ENCODE measurements around the gene ARHGAP21.
A peak's percentile ranks its signal among the peaks of the same experiment; 100 is the strongest.
"Not testable (repeated sequence)": the region's sequence is repeated elsewhere in the genome, so short reads cannot be mapped to it uniquely, and the experiment has no call there.

The ARHGAP21 gene

DNA sequence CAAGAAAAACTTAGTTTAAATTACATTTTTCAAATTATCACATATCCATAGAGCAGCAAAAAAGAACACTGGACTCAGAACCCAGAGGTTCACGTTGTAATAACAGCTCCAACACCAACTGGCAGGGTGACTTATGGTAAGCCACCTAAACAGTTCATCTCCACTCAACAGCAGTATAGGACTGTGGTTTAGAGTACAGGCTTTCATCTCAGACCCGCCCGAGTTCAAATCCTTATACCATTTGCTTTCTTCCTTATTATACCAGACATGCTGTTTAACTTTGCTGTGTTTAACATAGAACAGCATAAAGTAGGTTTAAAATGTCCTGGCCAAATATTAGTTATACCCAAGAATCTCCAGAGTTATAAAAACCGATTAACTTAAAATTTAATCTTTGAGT is 97.9 kb downstream of the ARHGAP21 start:
- no peak for DNase-seq (ENCODE audit: low read depth in 2 of 2)

DNA sequence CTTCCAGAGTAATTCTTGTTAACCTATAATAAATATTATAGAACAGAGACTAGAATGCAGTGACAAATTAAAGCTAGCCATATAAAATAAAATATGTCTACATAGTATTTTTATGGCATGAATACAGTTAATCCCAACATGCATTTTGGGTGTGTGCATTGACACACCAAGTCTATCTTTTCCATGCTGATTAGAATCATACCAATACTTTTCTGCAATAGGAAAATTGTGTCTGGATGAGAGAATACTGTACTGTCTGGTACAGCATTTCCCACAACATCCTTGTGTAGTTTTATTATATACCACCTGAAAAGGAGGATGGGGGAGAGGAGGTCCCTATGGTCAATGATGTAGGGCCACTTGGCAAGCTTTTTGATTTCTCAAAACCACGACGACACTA is 100.3 kb downstream of the ARHGAP21 start:
- DNase-seq (ENCODE audit: low read depth in 2 of 2): no peak

DNA sequence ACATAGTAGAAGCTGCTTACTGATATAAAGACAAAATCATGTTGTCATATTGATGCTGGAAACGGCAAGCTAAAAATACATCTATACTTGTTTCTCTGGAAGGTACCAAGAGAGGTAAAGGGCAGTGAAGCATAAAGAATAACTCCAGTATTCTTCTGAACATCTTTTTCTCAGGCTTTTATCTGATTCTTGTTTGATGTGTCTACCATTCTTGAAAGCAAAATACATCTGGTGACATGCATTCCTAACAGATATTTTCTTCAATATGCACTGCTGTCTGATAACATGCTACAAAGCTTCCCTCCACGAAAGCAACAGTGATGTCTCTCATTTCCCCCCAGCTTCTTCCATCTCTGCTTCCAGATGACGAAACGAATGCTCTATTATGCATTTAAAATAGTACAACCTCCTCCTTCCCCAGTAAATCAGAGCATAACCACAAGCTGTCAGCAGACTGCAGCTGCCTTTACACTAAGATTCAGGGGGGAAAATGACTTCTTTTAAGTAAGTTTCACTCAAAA is 100.8 kb downstream of the ARHGAP21 start:
- peak; percentile 25 to 37 for DNase-seq (ENCODE audit: low read depth in 2 of 2)

DNA sequence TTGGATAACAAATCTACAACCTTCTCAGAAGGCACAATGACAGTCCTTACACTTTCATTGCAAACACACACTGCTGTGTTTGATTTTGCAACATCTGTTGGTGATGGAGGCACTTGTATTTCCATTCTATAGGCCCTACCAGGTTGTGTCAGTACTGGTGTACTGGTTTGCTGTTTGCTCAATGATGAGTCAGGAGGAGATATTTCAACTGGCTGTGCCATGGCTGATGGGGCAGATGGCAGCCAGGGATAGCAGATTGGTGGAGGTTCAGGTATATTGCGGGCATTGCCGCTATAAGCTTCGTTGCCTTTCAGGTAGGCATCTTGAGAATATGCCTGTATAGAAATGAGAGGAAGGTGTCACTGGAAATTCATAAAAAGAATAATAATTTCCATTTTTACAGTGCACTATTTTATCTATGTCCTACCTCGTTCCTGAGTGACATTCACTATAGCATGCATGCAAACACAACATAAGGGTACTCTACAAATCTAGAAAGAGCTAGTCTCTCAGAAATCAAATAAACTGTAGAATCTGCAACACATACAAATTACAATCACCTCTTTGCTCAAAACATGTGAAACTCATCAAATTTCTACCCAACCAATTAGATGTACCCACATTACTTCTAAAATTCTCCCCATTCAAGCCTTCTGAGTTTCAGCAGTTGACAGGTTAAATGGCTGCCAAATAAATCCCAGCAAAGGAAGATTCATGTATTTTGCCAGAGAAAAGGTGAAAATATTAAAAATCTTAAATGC is 102.5 kb downstream of the ARHGAP21 start:
- not testable (repeated sequence) for DNase-seq (ENCODE audit: low read depth in 2 of 2)

GRCh38 chr10:24619994-24620310 is 103.7 kb downstream of the ARHGAP21 start:
- DNase-seq (ENCODE audit: low read depth in 2 of 2): not testable (repeated sequence)

- DNase-seq (ENCODE audit: low read depth in 2 of 2): not testable (repeated sequence)
Measured at GRCh38 chr10:24619291-24619993, 104.2 kb downstream of the ARHGAP21 start.

GRCh38 chr10:24618401-24618800 is 105.3 kb downstream of the ARHGAP21 start:
- no peak for DNase-seq (ENCODE audit: low read depth in 2 of 2)

- DNase-seq (ENCODE audit: low read depth in 2 of 2): no peak
Measured at GRCh38 chr10:24617771-24618396, 105.8 kb downstream of the ARHGAP21 start.

GRCh38 chr10:24616536-24616935 is 107.2 kb downstream of the ARHGAP21 start:
- DNase-seq (ENCODE audit: low read depth in 2 of 2): no peak

DNA sequence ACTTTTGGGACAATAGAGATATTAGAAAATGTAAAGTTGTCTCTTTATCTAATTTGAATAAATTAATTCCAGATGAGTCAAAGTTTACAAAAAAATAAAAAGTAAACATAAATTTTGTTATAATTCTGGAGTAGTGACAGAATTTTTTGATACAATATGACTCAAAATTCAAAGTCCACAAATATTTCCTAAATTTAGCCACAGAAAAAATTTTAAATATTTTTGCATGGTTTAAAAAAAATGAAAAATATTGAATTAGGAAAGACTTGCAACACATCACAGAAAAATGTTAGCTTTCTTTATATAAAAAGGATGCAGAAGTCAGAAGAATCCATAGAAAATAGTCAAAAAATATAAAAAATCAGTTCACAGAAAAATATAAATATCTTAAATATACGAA is 117.7 kb downstream of the ARHGAP21 start:
- no peak for DNase-seq (ENCODE audit: low read depth in 2 of 2)

DNA sequence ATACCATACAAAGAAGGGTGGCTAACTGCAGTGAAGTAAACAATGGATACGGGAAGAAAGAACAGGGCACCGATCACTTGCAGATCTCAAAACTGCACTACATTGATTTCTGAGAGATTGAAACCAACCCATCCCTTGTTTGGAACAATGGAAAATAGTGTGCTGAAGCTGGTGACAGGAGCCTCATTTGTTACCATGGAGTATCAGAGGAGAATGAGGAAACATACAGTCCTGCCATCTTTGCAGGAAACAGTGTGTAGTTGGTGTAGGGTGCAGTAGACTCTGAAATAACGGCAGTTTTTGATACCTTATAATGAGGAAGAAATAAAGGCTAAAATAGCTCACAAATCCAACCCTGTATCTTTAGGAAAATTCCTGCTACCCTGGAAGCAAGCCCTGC is 118.5 kb downstream of the ARHGAP21 start:
- no peak for DNase-seq (ENCODE audit: low read depth in 2 of 2)

- DNase-seq (ENCODE audit: low read depth in 2 of 2): no peak
Measured at GRCh38 chr10:24603333-24603732, 120.4 kb downstream of the ARHGAP21 start.

DNA sequence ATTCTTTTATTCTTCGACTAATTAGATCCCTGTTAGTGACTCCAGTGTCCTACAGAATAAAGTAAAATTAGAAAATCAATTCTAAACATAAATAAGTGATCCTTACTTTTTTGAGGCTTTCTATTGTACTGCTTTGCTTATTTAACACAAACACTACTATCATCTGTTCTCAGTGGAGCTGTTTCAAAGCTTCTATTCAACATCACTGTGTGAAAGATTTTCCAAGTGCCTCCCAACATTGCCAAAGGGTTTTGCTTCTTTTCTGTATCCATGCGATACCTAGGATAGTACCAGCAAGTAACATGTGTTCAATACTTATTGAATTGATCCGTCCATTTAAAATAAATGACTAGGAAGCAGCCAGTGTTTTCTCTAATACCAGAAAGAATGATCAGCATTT is 125.7 kb downstream of the ARHGAP21 start:
- DNase-seq (ENCODE audit: low read depth in 2 of 2): no peak

DNA sequence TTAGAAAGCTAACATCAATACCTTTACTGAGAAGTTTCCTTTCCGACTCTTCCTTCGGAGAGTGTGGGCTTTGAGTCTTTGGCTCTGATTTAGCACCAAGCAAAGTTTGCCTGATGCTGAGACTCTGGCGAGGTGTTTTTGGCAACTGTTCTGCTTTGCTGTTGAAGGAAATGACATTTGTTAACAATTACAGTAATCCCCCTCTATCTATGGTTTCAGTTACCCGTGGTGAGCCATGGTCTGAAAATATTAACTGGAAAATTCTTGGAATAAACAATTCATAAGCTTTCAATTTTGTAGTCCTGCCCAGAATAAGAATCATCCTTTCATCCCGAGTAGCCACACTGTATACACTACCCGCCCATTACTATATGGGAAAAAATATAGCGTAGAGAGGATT is 126.3 kb downstream of the ARHGAP21 start:
- peak; percentile 29 to 36 for DNase-seq (ENCODE audit: low read depth in 2 of 2)

GRCh38 chr10:24596217-24596930 is 127.3 kb downstream of the ARHGAP21 start:
- no peak for DNase-seq (ENCODE audit: low read depth in 2 of 2)

- no peak for DNase-seq (ENCODE audit: low read depth in 2 of 2)
Measured at GRCh38 chr10:24590697-24591457, 132.8 kb downstream of the ARHGAP21 start.

GRCh38 chr10:24589265-24589664 is 134.4 kb downstream of the ARHGAP21 start:
- no peak for DNase-seq (ENCODE audit: low read depth in 2 of 2)

DNA sequence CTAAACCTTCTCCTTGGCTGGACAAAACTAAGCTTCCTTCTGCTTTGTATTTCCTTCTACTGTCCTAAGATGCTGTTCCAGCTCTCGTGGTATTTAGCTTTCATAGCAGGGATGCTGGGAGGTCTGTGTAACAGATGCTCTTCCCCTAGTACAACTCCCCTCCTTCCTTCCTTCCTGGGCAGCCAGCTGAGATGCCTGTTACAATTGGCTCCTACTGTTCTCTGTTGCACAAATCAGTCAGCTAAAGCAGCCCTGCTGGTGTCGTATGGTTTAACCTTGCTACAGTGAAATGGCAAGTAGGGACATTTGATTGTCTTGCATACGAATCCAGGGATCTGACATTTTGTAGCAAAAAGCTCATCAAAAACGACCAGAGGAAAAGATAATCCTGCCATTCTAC is 143.8 kb downstream of the ARHGAP21 start:
- DNase-seq (ENCODE audit: low read depth in 2 of 2): no peak

GRCh38 chr10:24579448-24579847 is 144.2 kb downstream of the ARHGAP21 start:
- DNase-seq (ENCODE audit: low read depth in 2 of 2): no peak

GRCh38 chr10:24575481-24576002 is 148.1 kb downstream of the ARHGAP21 start:
- no peak for DNase-seq (ENCODE audit: low read depth in 2 of 2)

- DNase-seq (ENCODE audit: low read depth in 2 of 2): no peak
Measured at GRCh38 chr10:24574578-24575155, 149.0 kb downstream of the ARHGAP21 start.
